K562 (cell line): ENCODE data around the gene SLC38A7. TPM values are rescaled to one million over a fixed set of nuclear protein-coding genes. Genes with fewer than 3 reads are reported as not detected.

Source experiments
- ATAC-seq: fragments of 200-7000 bp; cut with Tn5 transposase; 3 replicates; pipeline ENCODE4 v1.9.1; 2020; ENCODE audit warnings: moderate library complexity
- BruUV-seq: library from RNA; stranded (reverse); fragments of 400-500 nt; replicated peaks from 2 replicates; lab custom pipeline; 2021; lab: Mats Ljungman, UMichigan
- CTCF ChIA-PET: fragments of 300-600 bp; formaldehyde crosslinking; extraction: SDS; loops from one replicate; lab custom pipeline; 2021; ENCODE audit warnings: low intra/inter-chr PET ratio; lab: Yijun Ruan, JAX
- POLR2A ChIA-PET: fragments of 300-600, 350-650 bp; sonication (Branson Sonifier 250); formaldehyde crosslinking; extraction: SDS; loops from one replicate; lab custom pipeline; 2021; ENCODE audit warnings: antibody characterized with exemption, inconsistent platforms; lab: Yijun Ruan, JAX
- DNase-seq, 4 experiments: peaks; one replicate each; pipeline versions ENCODE4 v3.0.0 to v3.0.0-alpha.2; 2011 to 2018; ENCODE audit warnings: low spot score in 3 of 4, mixed read lengths in 3 of 4; ENCODE audit errors: extremely low read depth in 1 of 4
- FAIRE-seq: peaks from 2 replicates; lab custom pipeline; 2011; peaks lifted over from hg19 to GRCh38; lab: Jason Lieb, UNC
- H2AFZ ChIP-seq: 2 replicates; pipeline ENCODE4 v1.6.0; 2011; ENCODE audit warnings: low read depth, low read length, control low read depth, inconsistent platforms
- H3K27ac ChIP-seq: fragments of 200-600 bp; 3 replicates; pipeline ENCODE4 v1.8.0; 2011; ENCODE audit warnings: low read depth, mild to moderate bottlenecking, control low read depth, inconsistent platforms, low read length, moderate library complexity, mixed read lengths; ENCODE audit errors: extremely low read depth
- H3K27me3 ChIP-seq, 2 experiments: fragments of 300-600 bp in 1 of 2; 2 replicates in 1 of 2; 3 replicates in 1 of 2; pipeline versions ENCODE4 v1.6.0 to v1.8.0; 2011; ENCODE audit warnings: inconsistent platforms in 2 of 2, low read length in 2 of 2, mild to moderate bottlenecking in 1 of 2, mixed read lengths in 1 of 2, moderate library complexity in 1 of 2; ENCODE audit not compliant: control insufficient read depth in 2 of 2, insufficient read depth in 2 of 2
- H3K36me3 ChIP-seq: fragments of 300-600 bp; 3 replicates; pipeline ENCODE4 v1.8.0; 2011; ENCODE audit warnings: mild to moderate bottlenecking, low read length, inconsistent platforms; ENCODE audit not compliant: control insufficient read depth, insufficient read depth
- H3K4me1 ChIP-seq, 2 experiments: fragments of 200-600 bp in 1 of 2; replicated peaks in 1 of 2; 2 replicates in 1 of 2; 3 replicates in 1 of 2; pipeline versions ENCODE4 v1.5.1 to v1.8.0; 2011; ENCODE audit warnings: inconsistent platforms in 2 of 2, low read length in 2 of 2, mild to moderate bottlenecking in 1 of 2, mixed read lengths in 1 of 2, moderate library complexity in 1 of 2; ENCODE audit not compliant: control insufficient read depth in 2 of 2, insufficient read depth in 2 of 2
- H3K4me2 ChIP-seq: 2 replicates; pipeline ENCODE4 v1.6.1; 2011; ENCODE audit warnings: low read length, control low read depth, inconsistent platforms, mixed read lengths; ENCODE audit not compliant: insufficient read depth
- H3K4me3 ChIP-seq: fragments of 200-600 bp; sonication (generic), shearing (Covaris generic); 2 replicates; pipeline ENCODE4 v1.5.1; 2016; ENCODE audit warnings: control low read depth, inconsistent platforms
- H3K79me2 ChIP-seq: fragments of 200-600 bp; 3 replicates; pipeline ENCODE4 v1.8.0; 2011; ENCODE audit warnings: low read length, inconsistent platforms; ENCODE audit not compliant: control insufficient read depth, insufficient read depth
- H3K9ac ChIP-seq, 2 experiments: 2 replicates each; pipeline versions ENCODE4 v1.6.0 to v1.6.1; 2011; ENCODE audit warnings: low read depth in 2 of 2, low read length in 2 of 2, control low read depth in 1 of 2, inconsistent platforms in 1 of 2, mild to moderate bottlenecking in 1 of 2, mixed read lengths in 1 of 2; ENCODE audit not compliant: insufficient read depth in 1 of 2
- H3K9me1 ChIP-seq: one replicate; pipeline ENCODE4 v1.6.0; 2011; ENCODE audit warnings: inconsistent platforms, mild to moderate bottlenecking, low read length, moderate library complexity; ENCODE audit not compliant: control insufficient read depth, insufficient read depth
- H3K9me3 ChIP-seq: replicated peaks from 2 replicates; pipeline ENCODE4 v1.5.1; 2011; ENCODE audit warnings: low read depth, low read length, inconsistent platforms; ENCODE audit not compliant: control insufficient read depth, insufficient read depth
- H4K20me1 ChIP-seq: replicated peaks from 2 replicates; pipeline ENCODE4 v1.6.1; 2011; ENCODE audit warnings: low read length, inconsistent platforms, mixed read lengths; ENCODE audit not compliant: control insufficient read depth, insufficient read depth
- ESRRA ChIP-seq: fragments of 450-650 bp; IDR thresholded peaks from 2 replicates; pipeline ENCODE4 v1.6.1; 2014; ENCODE audit warnings: low read depth, mild to moderate bottlenecking, moderate library complexity, borderline replicate concordance
- KLF13 ChIP-seq: fragments of 450-650 bp; IDR thresholded peaks from 2 replicates; pipeline ENCODE4 v1.6.1; 2016; ENCODE audit warnings: missing genetic modification characterization, low read depth, mild to moderate bottlenecking, missing compliant biosample characterization, moderate library complexity, borderline replicate concordance
- RBM25 ChIP-seq: fragments of 200-400 bp; formaldehyde crosslinking; IDR thresholded peaks from 2 replicates; pipeline ENCODE4 v1.6.1; 2018; ENCODE audit warnings: low read length, low read depth, moderate library complexity; ENCODE audit not compliant: severe bottlenecking
- SMARCC2 ChIP-seq: fragments of 450-650 bp; IDR thresholded peaks from 2 replicates; pipeline ENCODE4 v1.6.1; 2017; ENCODE audit warnings: antibody characterized with exemption, moderate library complexity, mild to moderate bottlenecking, low read depth
- ZC3H8 ChIP-seq: fragments of 450-650 bp; IDR thresholded peaks from 2 replicates; pipeline ENCODE4 v1.6.1; 2017
- ZNF23 ChIP-seq: fragments of 250-450 bp; sonication (Bioruptor Pico); IDR thresholded peaks from 2 replicates; pipeline ENCODE4 v1.4.0; 2020; ENCODE audit warnings: mild to moderate bottlenecking
- WGBS: fragments of 100-300 bp; shearing (Covaris generic); methylation state at CpG from one replicate; pipeline ENCODE4 v1.1.6; 2016; ENCODE audit warnings: low coverage, mixed read lengths; ENCODE audit not compliant: insufficient coverage; ENCODE audit errors: missing lambda C conversion rate; 5-methylcytosine and 5-hydroxymethylcytosine counted together
- in situ Hi-C: fragments of 300-500 bp; cut with MboI; formaldehyde crosslinking; loops from 4 replicates; pipeline ENCODE4 v1.15.0; 2018; ENCODE audit warnings: inconsistent platforms, mixed read lengths
- intact Hi-C: fragments of 100-400 bp; cut with micrococcal nuclease; formaldehyde crosslinking; loops from 2 replicates; pipeline ENCODE4 v1.14.2; 2022
- polyA plus RNA-seq, 8 experiments: library from polyadenylated mRNA; depleted of rRNA in 4 of 8; stranded (reverse) in 5 of 8; unstranded in 3 of 8; fragments of >200 nt; fragmentation: Nextera tagmentation in 2 of 8; fragmentation: Illumina TruSeq in 1 of 8; extraction: Ambion mirVana in 2 of 8; extraction: Trizol in 1 of 8; gene quantifications; 2 replicates each; pipeline versions ENCODE4 v1.2.1 to v1.2.3, GENCODE V29; 2011 to 2014; ENCODE audit warnings: inconsistent platforms in 1 of 8, missing spikeins in 1 of 8
- total RNA-seq, 7 experiments: library from RNA; depleted of rRNA in 6 of 7; stranded (reverse); fragments of >200 nt in 6 of 7; fragmentation: Illumina TruSeq in 2 of 7; extraction: Trizol in 2 of 7; gene quantifications; 2 replicates each; pipeline versions ENCODE4 v1.2.1 to v1.2.3, GENCODE V29; 2011 to 2021; ENCODE audit warnings: low replicate concordance in 1 of 7

The SLC38A7 gene
- total and polyA plus RNA-seq, 9 of the 15 experiments (the other 6 are each of a cell fraction or from before 2014, with no cell fraction given), result 2.7 to 12.2 (median 6.5) TPM

- TF ChIP-seq KLF13 (tag) (no peak), ESRRA (peak; percentile 75), RBM25 (peak; percentile 77)
- H3K4me1 ChIP-seq, result no peaks in the 10 kb centered on the region; a peak in 1 of 5 replicates
- POLR2A ChIA-PET, result no interaction called here
Measured at GRCh38 chr16:58647107-58647506, 37.5 kb downstream of the SLC38A7 start.

GRCh38 chr16:58644765-58645487 lies 39.6 kb downstream of the SLC38A7 start:
- no peaks in the 10 kb centered on the region for H3K79me2 ChIP-seq
- FAIRE-seq, result no peak
- no peak overlapping the region for H3K4me3 ChIP-seq
- TF ChIP-seq ZNF23 (no peak), ZC3H8 (no peak), SMARCC2 (no peak)
- H3K4me1 ChIP-seq, result no peaks in the 10 kb centered on the region; a peak in 1 of 5 replicates
- intact Hi-C loops, result no loop called here
- POLR2A ChIA-PET, result no interaction called here
- no peak overlapping the region for H3K27ac ChIP-seq
- no TSS peak for BruUV-seq
- H3K9me3 ChIP-seq, result no peaks in the 10 kb centered on the region
- no peak for ATAC-seq
- no peak overlapping the region for H3K4me2 ChIP-seq
- no peaks in the 10 kb centered on the region; a peak in 1 of 5 replicates for H3K27me3 ChIP-seq
- H3K36me3 ChIP-seq, result no peaks in the 10 kb centered on the region
- no peaks in the 10 kb centered on the region for H3K9me1 ChIP-seq
- in situ Hi-C loops, result loop anchor here (10.0 kb wide), 1 partner anchor 300 kb away; no protein-coding TSS in a partner anchor
- no peaks in the 10 kb centered on the region for H4K20me1 ChIP-seq
- no peak for DNase-seq
- CTCF ChIA-PET, result no interaction called here
- no peak overlapping the region for H3K9ac ChIP-seq
- no peak overlapping the region for H2AFZ ChIP-seq
- 10% methylated on average over 7 of the region's 8 CpGs for WGBS

More at GRCh38 chr16:58647107-58647506, 37.5 kb downstream of the SLC38A7 start:
- no peaks in the 10 kb centered on the region for H3K27me3 ChIP-seq
- H4K20me1 ChIP-seq, result no peaks in the 10 kb centered on the region
- H2AFZ ChIP-seq, result no peak overlapping the region
- no peaks in the 10 kb centered on the region for H3K79me2 ChIP-seq
- WGBS, result 24% methylated on average over 4 of the region's 4 CpGs
- intact Hi-C loops, result no loop called here
- no peak overlapping the region for H3K4me2 ChIP-seq
- in situ Hi-C loops, result loop anchor here (10.0 kb wide), 1 partner anchor 302 kb away; no protein-coding TSS in a partner anchor
- no peak overlapping the region for H3K27ac ChIP-seq
- H3K36me3 ChIP-seq, result no peaks in the 10 kb centered on the region
- H3K9me1 ChIP-seq, result no peaks in the 10 kb centered on the region
- H3K9me3 ChIP-seq, result no peaks in the 10 kb centered on the region
- ATAC-seq, result no peak
- no peak overlapping the region for H3K4me3 ChIP-seq
- no peak for FAIRE-seq
- CTCF ChIA-PET, result no interaction called here
- H3K9ac ChIP-seq, result no peak overlapping the region
- no TSS peak for BruUV-seq
- no peak for DNase-seq
